Upper lobe of left lung (tissue), 4 donors: ENCODE measurements around the gene C6orf141.

Experiments used
- CTCF ChIP-seq, 6 experiments: fragments of 450-650 bp in 4 of 6; fragments of 200-600 bp in 2 of 6; sonication (generic) in 2 of 6; IDR thresholded peaks; one replicate each; pipeline ENCODE4 v1.5.1; 2016 to 2019; ENCODE audit warnings: antibody characterized with exemption in 6 of 6
- POLR2A ChIP-seq, 4 donors: fragments of 450-650 bp; IDR thresholded peaks; one replicate each; pipeline ENCODE4 v1.5.1; 2016 to 2017; ENCODE audit warnings: antibody characterized with exemption in 4 of 4, mild to moderate bottlenecking in 2 of 4
- POLR2AphosphoS5 ChIP-seq, 2 donors: sonication (generic); formaldehyde crosslinking; IDR thresholded peaks; one replicate each; pipeline ENCODE4 v1.5.1; 2017; ENCODE audit warnings: antibody characterized with exemption in 2 of 2

- no peak for TF ChIP-seq CTCF (IDR thresholded peaks at IDR 0.05)
- no peak for TF ChIP-seq POLR2A (IDR thresholded peaks at IDR 0.05)
- TF ChIP-seq POLR2AphosphoS5 (IDR thresholded peaks at IDR 0.05): no peak
These were observed 6.7 kb downstream of the C6orf141 start for GRCh38 chr6:49557177-49557576.
